ENCODE results near the gene PITPNC1. TPM values are rescaled to one million over a fixed set of nuclear protein-coding genes. Genes with fewer than 3 reads are reported as not detected.
"Not testable (repeated sequence)": the region's sequence is repeated elsewhere in the genome, so short reads cannot be mapped to it uniquely, and the experiment has no call there.

The PITPNC1 gene
- polyA plus RNA-seq, 1 experiment = 9.1 TPM

GRCh38 chr17:67577429-67578141 is 200.5 kb downstream of the PITPNC1 start:
- Histone ChIP-seq H3K9me3 (ENCODE audit: control insufficient read depth, insufficient read depth, low read length) (no peaks in the 10 kb centered on the region), H3K27ac (ENCODE audit: low read depth, low read length) (no peak overlapping the region), H3K27me3 (ENCODE audit: control insufficient read depth, insufficient read depth, low read length) (no peaks in the 10 kb centered on the region), H3K4me3 (ENCODE audit: low read depth, low read length) (no peak overlapping the region)
- DNase-seq (ENCODE audit: low read depth, low spot score) = no peak
- no peak for TF ChIP-seq CTCF (IDR thresholded peaks at IDR 0.05; ENCODE audit: low read depth, low read length)
- ChIA-PET POLR2A (no interaction called here), CTCF (no interaction called here)

DNA sequence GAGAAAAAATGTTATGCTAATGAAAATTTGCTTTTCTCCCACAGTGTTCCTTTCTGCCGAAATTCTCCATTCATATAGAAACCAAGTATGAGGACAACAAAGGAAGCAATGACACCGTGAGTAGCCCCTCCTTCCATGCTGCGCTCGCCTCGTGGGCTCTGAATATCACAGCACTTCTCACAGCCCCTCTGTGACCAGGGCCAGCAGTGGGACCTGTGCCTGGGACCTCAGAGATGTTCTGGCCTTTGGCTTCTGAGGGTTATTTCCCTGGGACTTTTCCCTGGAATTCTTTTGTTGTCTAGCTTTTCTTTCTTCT is 201.0 kb downstream of the PITPNC1 start:
- ChIA-PET POLR2A (no interaction called here), CTCF (no interaction called here)
- no peaks in the 10 kb centered on the region for H3K9me3 ChIP-seq (ENCODE audit: control insufficient read depth, insufficient read depth, low read length)
- no peak for DNase-seq (ENCODE audit: low read depth, low spot score)
- H3K27me3 ChIP-seq (ENCODE audit: control insufficient read depth, insufficient read depth, low read length) = no peaks in the 10 kb centered on the region
- no peak overlapping the region for H3K4me3 ChIP-seq (ENCODE audit: low read depth, low read length)
- H3K27ac ChIP-seq (ENCODE audit: low read depth, low read length) = no peak overlapping the region
- no peak for TF ChIP-seq CTCF (IDR thresholded peaks at IDR 0.05; ENCODE audit: low read depth, low read length)

DNA sequence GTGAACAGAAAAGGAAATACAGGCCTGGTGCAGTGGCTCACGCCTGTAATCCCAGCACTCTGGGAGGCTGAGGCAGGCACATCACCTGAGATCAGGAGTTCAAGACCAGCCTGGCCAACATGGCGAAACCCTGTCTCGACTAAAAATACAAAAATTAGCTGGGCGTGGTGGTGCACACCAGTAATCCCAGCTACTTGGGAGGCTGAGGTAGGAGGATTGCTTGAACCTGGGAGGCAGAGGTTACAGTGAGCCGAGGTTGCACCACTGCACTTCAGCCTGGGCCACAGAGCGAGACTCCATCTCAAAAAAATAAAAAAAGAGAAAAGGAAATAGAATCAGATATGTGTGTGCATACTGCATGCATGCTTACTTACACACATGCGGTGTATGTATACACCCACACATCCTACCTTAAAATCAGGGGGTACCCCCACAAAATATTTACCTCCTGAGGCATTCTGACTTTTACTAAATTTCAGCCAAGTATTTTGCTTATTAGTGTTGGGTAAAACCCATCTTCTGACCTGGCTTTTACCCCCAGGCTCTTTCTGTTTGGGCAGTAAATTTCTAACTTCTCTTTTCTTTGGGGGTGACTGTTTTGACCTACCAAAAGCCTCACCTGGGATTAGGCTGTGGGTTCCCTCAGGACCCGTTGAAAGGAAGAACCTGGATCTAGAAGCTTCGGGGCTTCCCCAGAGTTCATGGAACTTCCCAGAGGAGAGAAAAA is 201.8 kb downstream of the PITPNC1 start:
- H3K9me3 ChIP-seq (ENCODE audit: control insufficient read depth, insufficient read depth, low read length); H3K27me3 ChIP-seq (ENCODE audit: control insufficient read depth, insufficient read depth, low read length); DNase-seq (ENCODE audit: low read depth, low spot score); H3K4me3 ChIP-seq (ENCODE audit: low read depth, low read length); CTCF ChIA-PET; H3K27ac ChIP-seq (ENCODE audit: low read depth, low read length); POLR2A ChIA-PET: not testable (repeated sequence)

DNA sequence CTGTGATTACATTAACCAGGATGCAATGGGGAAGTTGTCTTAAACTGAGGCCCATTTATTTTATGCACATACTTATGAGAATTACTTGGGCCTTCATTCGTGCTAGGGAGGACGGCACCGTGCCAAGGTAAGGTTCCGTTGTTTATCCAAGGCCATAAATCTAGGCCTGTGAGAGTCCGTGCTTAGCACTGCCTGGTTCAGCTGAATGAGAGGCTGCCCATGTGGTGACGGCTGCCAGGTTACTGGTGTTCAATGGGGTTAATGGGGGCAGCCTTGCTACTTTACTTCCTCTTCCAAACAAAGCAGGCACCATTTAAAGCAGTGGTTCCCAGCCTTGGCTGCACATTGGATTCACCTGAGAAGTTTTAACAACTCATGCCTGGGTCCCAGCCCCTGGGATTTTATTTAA is 205.6 kb downstream of the PITPNC1 start:
- CTCF ChIA-PET = no interaction called here

GRCh38 chr17:67585077-67585602 is 208.1 kb downstream of the PITPNC1 start:
- Histone ChIP-seq H3K4me3 (ENCODE audit: low read depth, low read length) (no peak overlapping the region), H3K27ac (ENCODE audit: low read depth, low read length) (no peak overlapping the region), H3K27me3 (ENCODE audit: control insufficient read depth, insufficient read depth, low read length) (no peaks in the 10 kb centered on the region), H3K9me3 (ENCODE audit: control insufficient read depth, insufficient read depth, low read length) (no peaks in the 10 kb centered on the region)
- CTCF ChIA-PET = interaction anchor here (0.7 kb wide), 1 partner anchor 197 kb away, joined by 3 read pairs; no protein-coding TSS in a partner anchor
- POLR2A ChIA-PET = interaction anchor here (0.7 kb wide), 1 partner anchor 206 kb away, joined by 3 read pairs; no protein-coding TSS in a partner anchor
- DNase-seq (ENCODE audit: low read depth, low spot score) = no peak
- TF ChIP-seq CTCF (IDR thresholded peaks at IDR 0.05; ENCODE audit: low read depth, low read length) = no peak

More for the DNA sequence above, 205.6 kb downstream of the PITPNC1 start:
- Histone ChIP-seq H3K27me3 (ENCODE audit: control insufficient read depth, insufficient read depth, low read length) (no peaks in the 10 kb centered on the region), H3K27ac (ENCODE audit: low read depth, low read length) (no peak overlapping the region), H3K9me3 (ENCODE audit: control insufficient read depth, insufficient read depth, low read length) (no peaks in the 10 kb centered on the region), H3K4me3 (ENCODE audit: low read depth, low read length) (no peak overlapping the region)
- DNase-seq (ENCODE audit: low read depth, low spot score) = no peak
- no peak for TF ChIP-seq CTCF (IDR thresholded peaks at IDR 0.05; ENCODE audit: low read depth, low read length)
- POLR2A ChIA-PET = no interaction called here
